Caco-2 (cell line): ENCODE results near the gene G2E3. TPM values are rescaled to one million over a fixed set of nuclear protein-coding genes. Genes with fewer than 3 reads are reported as not detected.

Experiments
- BruUV-seq: library from RNA; stranded (reverse); fragments of 400-500 nt; replicated peaks from 2 replicates; lab custom pipeline; 2021; lab: Mats Ljungman, UMichigan
- CTCF ChIA-PET: fragments of 300-600 bp; sonication (Branson Sonifier 250); formaldehyde crosslinking; loops from one replicate; lab custom pipeline; 2022; ENCODE audit warnings: antibody characterized with exemption; lab: Charles Lee
- POLR2A ChIA-PET: fragments of 300-600 bp; sonication (Branson Sonifier 250); formaldehyde crosslinking; loops from one replicate; lab custom pipeline; 2022; ENCODE audit warnings: antibody characterized with exemption; lab: Charles Lee
- DNase-seq, 2 experiments: peaks; one replicate each; pipeline versions ENCODE4 v3.0.0 to v3.0.0-alpha.2; 2020 to 2022
- H3K27me3 ChIP-seq: replicated peaks from 2 replicates; pipeline ENCODE4 v1.6.0; 2011; ENCODE audit warnings: low read length; ENCODE audit not compliant: control insufficient read depth, insufficient read depth
- H3K36me3 ChIP-seq: 2 replicates; pipeline ENCODE4 v1.5.1; 2011; ENCODE audit warnings: low read length; ENCODE audit not compliant: control insufficient read depth, insufficient read depth
- H3K4me1 ChIP-seq: fragments of 250-450 bp; sonication (Bioruptor Pico); 2 replicates; pipeline ENCODE4 v1.5.1; 2020; ENCODE audit warnings: mild to moderate bottlenecking
- H3K4me3 ChIP-seq: 2 replicates; pipeline ENCODE4 v1.5.1; 2011; ENCODE audit warnings: low read depth, mild to moderate bottlenecking, control low read depth, low read length
- H3K9me3 ChIP-seq: fragments of 250-450 bp; sonication (Bioruptor Pico); 2 replicates; pipeline ENCODE4 v1.5.1; 2020; ENCODE audit warnings: mild to moderate bottlenecking, moderate library complexity
- H3K27ac Mint-ChIP-seq: one replicate; pipeline ENCODE4 v1.8.0; 2022; ENCODE audit warnings: mixed read lengths; ENCODE audit not compliant: unreplicated experiment
- H3K27me3 Mint-ChIP-seq: one replicate; pipeline ENCODE4 v1.8.0; 2022; ENCODE audit warnings: mixed read lengths; ENCODE audit not compliant: insufficient read depth, unreplicated experiment
- H3K36me3 Mint-ChIP-seq: one replicate; pipeline ENCODE4 v1.8.0; 2022; ENCODE audit warnings: mild to moderate bottlenecking, mixed read lengths; ENCODE audit not compliant: insufficient read depth, unreplicated experiment
- H3K4me1 Mint-ChIP-seq: one replicate; pipeline ENCODE4 v1.8.0; 2022; ENCODE audit warnings: low read depth, mixed read lengths; ENCODE audit not compliant: unreplicated experiment
- H3K4me3 Mint-ChIP-seq: one replicate; pipeline ENCODE4 v1.8.0; 2022; ENCODE audit warnings: mild to moderate bottlenecking, moderate library complexity, mixed read lengths; ENCODE audit not compliant: unreplicated experiment
- H3K9me3 Mint-ChIP-seq: one replicate; pipeline ENCODE4 v1.8.0; 2022; ENCODE audit warnings: mixed read lengths; ENCODE audit not compliant: unreplicated experiment
- intact Hi-C: fragments of 100-400 bp; cut with micrococcal nuclease; formaldehyde crosslinking; loops from one replicate; pipeline ENCODE4 v1.10.0; 2022; ENCODE audit not compliant: unreplicated experiment
- total RNA-seq: library from RNA; stranded (reverse); gene quantifications from 2 replicates; pipeline ENCODE4 v1.2.3, GENCODE V29; 2022
- TF ChIP-seq, protein P1 (sequence below), 2 experiments: fragments of 200-600 bp in 1 of 2; IDR thresholded peaks; 1 replicate in 1 of 2; 2 replicates in 1 of 2; pipeline versions ENCODE4 v1.5.1 to v1.8.0; 2011 to 2022; ENCODE audit warnings: antibody characterized with exemption in 1 of 2, control low read depth in 1 of 2, inconsistent platforms in 1 of 2, low read depth in 1 of 2, low read length in 1 of 2, mild to moderate bottlenecking in 1 of 2, moderate library complexity in 1 of 2; ENCODE audit not compliant: insufficient read depth in 1 of 2, severe bottlenecking in 1 of 2, unreplicated experiment in 1 of 2

G2E3 gene
- total RNA-seq, 1 experiment from 2014 or later = 25.1 TPM

GRCh38 chr14:30525833-30526232 is 33.1 kb upstream of the G2E3 start:
- Histone ChIP-seq H3K9me3 (peaks cover 4% of the 10 kb centered on the region; the same call in 1 of the 2 replicates), H3K4me3 (no peak overlapping the region), H3K36me3 (no peaks in the 10 kb centered on the region), H3K4me1 (no peaks in the 10 kb centered on the region), H3K27me3 (no peaks in the 10 kb centered on the region)
- ChIA-PET CTCF (no interaction called here), POLR2A (no interaction called here)
- TF ChIP-seq, protein P1, sequence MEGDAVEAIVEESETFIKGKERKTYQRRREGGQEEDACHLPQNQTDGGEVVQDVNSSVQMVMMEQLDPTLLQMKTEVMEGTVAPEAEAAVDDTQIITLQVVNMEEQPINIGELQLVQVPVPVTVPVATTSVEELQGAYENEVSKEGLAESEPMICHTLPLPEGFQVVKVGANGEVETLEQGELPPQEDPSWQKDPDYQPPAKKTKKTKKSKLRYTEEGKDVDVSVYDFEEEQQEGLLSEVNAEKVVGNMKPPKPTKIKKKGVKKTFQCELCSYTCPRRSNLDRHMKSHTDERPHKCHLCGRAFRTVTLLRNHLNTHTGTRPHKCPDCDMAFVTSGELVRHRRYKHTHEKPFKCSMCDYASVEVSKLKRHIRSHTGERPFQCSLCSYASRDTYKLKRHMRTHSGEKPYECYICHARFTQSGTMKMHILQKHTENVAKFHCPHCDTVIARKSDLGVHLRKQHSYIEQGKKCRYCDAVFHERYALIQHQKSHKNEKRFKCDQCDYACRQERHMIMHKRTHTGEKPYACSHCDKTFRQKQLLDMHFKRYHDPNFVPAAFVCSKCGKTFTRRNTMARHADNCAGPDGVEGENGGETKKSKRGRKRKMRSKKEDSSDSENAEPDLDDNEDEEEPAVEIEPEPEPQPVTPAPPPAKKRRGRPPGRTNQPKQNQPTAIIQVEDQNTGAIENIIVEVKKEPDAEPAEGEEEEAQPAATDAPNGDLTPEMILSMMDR (IDR thresholded peaks at IDR 0.05; ENCODE audit: insufficient read depth in 1 of 2, low read depth in 1 of 2, low read length in 1 of 2, severe bottlenecking in 1 of 2, unreplicated experiment in 1 of 2) = no peak
- no peak overlapping the region for H3K4me3 Mint-ChIP-seq
- DNase-seq = no peak
- H3K36me3 Mint-ChIP-seq = no peaks in the 10 kb centered on the region
- H3K4me1 Mint-ChIP-seq = no peaks in the 10 kb centered on the region
- H3K27me3 Mint-ChIP-seq = peaks cover 4% of the 10 kb centered on the region
- BruUV-seq = no TSS peak
- no peak overlapping the region for H3K27ac Mint-ChIP-seq
- no peaks in the 10 kb centered on the region for H3K9me3 Mint-ChIP-seq
- intact Hi-C loops = no loop called here

GRCh38 chr14:30527196-30527595 is 31.8 kb upstream of the G2E3 start:
- intact Hi-C loops = no loop called here
- no peaks in the 10 kb centered on the region for H3K36me3 ChIP-seq

GRCh38 chr14:30528119-30528518 is 30.8 kb upstream of the G2E3 start:
- no peak overlapping the region for H3K4me3 ChIP-seq
- Mint-ChIP-seq H3K27me3 (peaks cover 4% of the 10 kb centered on the region), H3K27ac (no peak overlapping the region), H3K9me3 (no peaks in the 10 kb centered on the region), H3K4me1 (no peaks in the 10 kb centered on the region), H3K36me3 (no peaks in the 10 kb centered on the region), H3K4me3 (no peak overlapping the region)
- TF ChIP-seq, protein P1 (IDR thresholded peaks at IDR 0.05; ENCODE audit: insufficient read depth in 1 of 2, low read depth in 1 of 2, low read length in 1 of 2, severe bottlenecking in 1 of 2, unreplicated experiment in 1 of 2) = no peak
- ChIA-PET CTCF (no interaction called here), POLR2A (no interaction called here)
- no peak for DNase-seq
- no peaks in the 10 kb centered on the region for H3K4me1 ChIP-seq
- H3K27me3 ChIP-seq = no peaks in the 10 kb centered on the region
- H3K36me3 ChIP-seq = no peaks in the 10 kb centered on the region
- intact Hi-C loops = no loop called here
- BruUV-seq = no TSS peak
- H3K9me3 ChIP-seq = peaks cover 4% of the 10 kb centered on the region; the same call in 1 of the 2 replicates

More at GRCh38 chr14:30527196-30527595, 31.8 kb upstream of the G2E3 start:
- H3K4me3 ChIP-seq = no peak overlapping the region
- POLR2A ChIA-PET = no interaction called here
- BruUV-seq = no TSS peak
- H3K27me3 Mint-ChIP-seq = peaks cover 4% of the 10 kb centered on the region
- no peak for DNase-seq
- TF ChIP-seq, protein P1 (IDR thresholded peaks at IDR 0.05; ENCODE audit: insufficient read depth in 1 of 2, low read depth in 1 of 2, low read length in 1 of 2, severe bottlenecking in 1 of 2, unreplicated experiment in 1 of 2) = no peak
- H3K4me3 Mint-ChIP-seq = no peak overlapping the region
- H3K4me1 Mint-ChIP-seq = no peaks in the 10 kb centered on the region
- H3K27me3 ChIP-seq = no peaks in the 10 kb centered on the region
- H3K9me3 ChIP-seq = peaks cover 4% of the 10 kb centered on the region; the same call in 1 of the 2 replicates
- no peaks in the 10 kb centered on the region for H3K36me3 Mint-ChIP-seq
- CTCF ChIA-PET = no interaction called here
- H3K9me3 Mint-ChIP-seq = no peaks in the 10 kb centered on the region
- H3K4me1 ChIP-seq = no peaks in the 10 kb centered on the region
- no peak overlapping the region for H3K27ac Mint-ChIP-seq
